GM12878 (cell line): ENCODE data around the gene KCNJ12.
"Not testable (repeated sequence)": the region's sequence is repeated elsewhere in the genome, so short reads cannot be mapped to it uniquely, and the experiment has no call there.

Experiments used
- NFXL1 ChIP-seq: fragments of 450-650 bp; IDR thresholded peaks from 2 replicates; pipeline ENCODE4 v1.6.1; 2017; ENCODE audit warnings: antibody characterized with exemption, mild to moderate bottlenecking, borderline replicate concordance
- TAF1 ChIP-seq: IDR thresholded peaks from 2 replicates; pipeline ENCODE4 v1.6.1; 2011; ENCODE audit warnings: mild to moderate bottlenecking, low read depth, low read length, borderline replicate concordance

DNA sequence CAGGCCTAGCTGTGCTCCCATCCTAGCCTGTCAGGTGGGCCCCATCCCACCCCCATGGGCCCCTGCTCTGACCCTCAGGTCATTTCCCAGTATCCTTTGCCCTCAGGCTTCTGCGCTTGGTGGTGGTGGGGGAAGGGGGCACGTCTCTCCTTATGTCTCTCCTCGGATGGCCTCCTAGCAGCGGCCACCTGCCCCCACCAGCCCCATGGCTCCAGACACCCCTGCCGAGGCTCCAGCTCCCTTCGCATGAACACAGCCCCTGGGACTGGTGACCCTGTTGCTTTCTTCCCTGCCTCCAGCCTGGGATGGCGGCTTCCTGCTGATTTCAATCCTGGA, 27.3 kb upstream of the KCNJ12 start:
- not testable (repeated sequence) for TF ChIP-seq NFXL1, TAF1
